Mesothelial cell of epicardium (in vitro differentiated cells): ENCODE results near the gene SMYD5. TPM values are rescaled to one million over a fixed set of nuclear protein-coding genes. Genes with fewer than 3 reads are reported as not detected.

Experiments
- DNase-seq, 2 experiments: peaks; one replicate each; pipeline ENCODE4 v3.0.0; 2021; ENCODE audit warnings: low spot score in 2 of 2; ENCODE audit not compliant: unreplicated experiment in 2 of 2
- H3K27ac Mint-ChIP-seq: 2 replicates; pipeline ENCODE4 v1.8.0; 2021; ENCODE audit warnings: mixed read lengths
- H3K27me3 Mint-ChIP-seq: 2 replicates; pipeline ENCODE4 v1.8.0; 2021; ENCODE audit warnings: low read depth, mixed read lengths
- H3K36me3 Mint-ChIP-seq: 2 replicates; pipeline ENCODE4 v1.8.0; 2021; ENCODE audit warnings: mixed read lengths
- H3K4me1 Mint-ChIP-seq: 2 replicates; pipeline ENCODE4 v1.8.0; 2021; ENCODE audit warnings: mixed read lengths
- H3K4me3 Mint-ChIP-seq: 2 replicates; pipeline ENCODE4 v1.8.0; 2021; ENCODE audit warnings: mild to moderate bottlenecking, moderate library complexity, mixed read lengths
- H3K9me3 Mint-ChIP-seq: 2 replicates; pipeline ENCODE4 v1.8.0; 2021; ENCODE audit warnings: mixed read lengths
- total RNA-seq: library from RNA; stranded (reverse); gene quantifications from 3 replicates; pipeline ENCODE4 v1.2.1, GENCODE V29; 2021
- TF ChIP-seq, protein P1 (sequence below): fragments of 200-600 bp; sonication (generic); IDR thresholded peaks from one replicate; pipeline ENCODE4 v1.5.0; 2021; ENCODE audit warnings: antibody characterized with exemption; ENCODE audit not compliant: unreplicated experiment

SMYD5 gene
- total RNA-seq, 1 donor from 2014 or later: 34.2 TPM

DNA sequence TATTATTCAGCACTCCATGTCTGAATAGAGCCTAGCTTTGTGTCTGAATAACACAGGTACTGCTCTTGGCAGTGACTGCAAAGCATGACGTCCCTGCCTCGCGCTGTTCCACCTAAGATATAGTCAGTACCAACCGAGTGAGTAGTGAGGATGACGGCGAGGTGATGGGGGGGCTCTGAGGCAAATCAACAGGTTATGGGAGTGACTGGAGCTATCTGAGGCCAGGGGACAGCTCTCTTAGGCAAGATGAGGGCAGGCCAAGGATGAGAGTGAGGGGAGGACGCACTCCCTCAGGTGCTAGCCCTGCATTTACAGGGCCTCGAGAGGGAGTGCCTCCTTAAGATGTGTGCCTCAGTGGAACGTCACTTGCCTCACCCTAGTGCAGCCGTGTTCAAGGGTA lies 39.8 kb upstream of the SMYD5 start:
- DNase-seq: no peak
- Mint-ChIP-seq H3K27ac (no peak overlapping the region), H3K36me3 (no peaks in the 10 kb centered on the region), H3K4me1 (peaks cover 12% of the 10 kb centered on the region), H3K27me3 (peaks cover 71% of the 10 kb centered on the region), H3K9me3 (no peaks in the 10 kb centered on the region), H3K4me3 (no peak overlapping the region)
- TF ChIP-seq, protein P1, sequence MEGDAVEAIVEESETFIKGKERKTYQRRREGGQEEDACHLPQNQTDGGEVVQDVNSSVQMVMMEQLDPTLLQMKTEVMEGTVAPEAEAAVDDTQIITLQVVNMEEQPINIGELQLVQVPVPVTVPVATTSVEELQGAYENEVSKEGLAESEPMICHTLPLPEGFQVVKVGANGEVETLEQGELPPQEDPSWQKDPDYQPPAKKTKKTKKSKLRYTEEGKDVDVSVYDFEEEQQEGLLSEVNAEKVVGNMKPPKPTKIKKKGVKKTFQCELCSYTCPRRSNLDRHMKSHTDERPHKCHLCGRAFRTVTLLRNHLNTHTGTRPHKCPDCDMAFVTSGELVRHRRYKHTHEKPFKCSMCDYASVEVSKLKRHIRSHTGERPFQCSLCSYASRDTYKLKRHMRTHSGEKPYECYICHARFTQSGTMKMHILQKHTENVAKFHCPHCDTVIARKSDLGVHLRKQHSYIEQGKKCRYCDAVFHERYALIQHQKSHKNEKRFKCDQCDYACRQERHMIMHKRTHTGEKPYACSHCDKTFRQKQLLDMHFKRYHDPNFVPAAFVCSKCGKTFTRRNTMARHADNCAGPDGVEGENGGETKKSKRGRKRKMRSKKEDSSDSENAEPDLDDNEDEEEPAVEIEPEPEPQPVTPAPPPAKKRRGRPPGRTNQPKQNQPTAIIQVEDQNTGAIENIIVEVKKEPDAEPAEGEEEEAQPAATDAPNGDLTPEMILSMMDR: no peak

DNA sequence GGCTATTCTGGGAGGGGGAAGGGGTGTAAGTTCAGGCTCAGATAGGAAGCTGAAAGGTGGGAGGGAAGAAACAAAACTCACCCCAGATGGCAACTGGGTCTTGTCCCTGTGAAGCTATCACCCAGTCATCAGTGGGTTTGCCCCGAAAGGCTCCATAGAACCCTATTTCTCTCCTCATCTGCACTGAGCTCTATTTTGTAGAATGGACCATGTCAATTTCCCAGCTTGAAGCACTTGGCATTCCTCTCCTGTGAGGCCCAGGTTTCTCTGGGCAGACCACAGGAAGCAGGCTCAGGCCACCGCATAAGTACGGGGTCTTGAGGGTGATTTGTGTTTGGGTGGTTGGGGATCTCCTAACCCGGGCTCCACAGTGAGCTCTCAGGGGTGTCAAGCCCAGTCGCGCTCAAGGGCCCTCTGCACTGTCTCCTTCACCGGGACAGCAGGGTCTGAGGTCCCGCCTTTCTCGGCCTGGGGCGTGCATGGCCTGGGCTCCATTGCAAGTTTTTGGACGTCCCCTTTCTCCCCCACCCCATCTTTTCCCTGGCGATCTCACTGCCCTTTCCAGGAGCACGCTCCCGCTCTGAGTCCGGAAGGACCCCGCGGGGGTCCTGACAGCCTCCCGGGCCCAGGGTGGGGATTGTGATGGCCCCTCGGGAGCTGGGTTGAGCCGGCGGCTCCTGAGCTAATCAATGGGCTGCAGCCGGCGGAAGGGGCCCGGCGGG lies 38.9 kb upstream of the SMYD5 start:
- peaks cover 79% of the 10 kb centered on the region for H3K27me3 Mint-ChIP-seq
- peak overlapping the region; percentile 47 for H3K4me3 Mint-ChIP-seq
- peaks cover 12% of the 10 kb centered on the region for H3K4me1 Mint-ChIP-seq
- H3K27ac Mint-ChIP-seq: no peak overlapping the region
- no peaks in the 10 kb centered on the region for H3K9me3 Mint-ChIP-seq
- no peaks in the 10 kb centered on the region for H3K36me3 Mint-ChIP-seq
- TF ChIP-seq, protein P1: no peak
- DNase-seq: no peak

DNA sequence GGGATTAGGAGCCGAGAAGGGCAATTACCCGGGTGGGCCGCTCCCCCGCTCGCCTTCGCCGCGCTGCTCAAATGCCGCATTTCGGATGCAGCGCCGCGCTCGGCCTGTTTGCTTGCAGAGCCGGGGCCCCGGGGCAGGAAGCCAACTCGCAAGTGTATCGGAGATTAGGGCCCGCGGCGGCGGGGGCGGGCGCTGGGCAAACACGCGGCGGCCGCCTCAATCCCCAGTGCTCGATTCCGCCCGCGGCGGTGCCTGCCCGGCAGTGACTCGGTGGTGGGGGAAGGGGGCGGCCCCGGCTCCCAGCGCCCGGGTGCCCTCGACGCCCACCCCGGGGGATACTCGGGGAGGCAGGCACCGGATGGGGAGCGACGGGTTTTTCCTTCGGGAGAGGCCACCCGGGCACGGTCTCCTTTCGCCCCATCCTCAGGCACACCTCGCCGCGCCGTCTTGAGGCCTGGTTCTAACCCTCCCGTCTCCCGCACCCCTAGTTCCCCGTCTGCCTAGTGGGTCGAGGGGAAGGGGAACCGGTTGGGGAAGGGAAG lies 38.3 kb upstream of the SMYD5 start:
- Mint-ChIP-seq H3K4me3 (peak overlapping the region; percentile 47), H3K9me3 (no peaks in the 10 kb centered on the region), H3K36me3 (no peaks in the 10 kb centered on the region), H3K27ac (no peak overlapping the region), H3K27me3 (peaks cover 86% of the 10 kb centered on the region), H3K4me1 (peaks cover 12% of the 10 kb centered on the region)
- DNase-seq: peak; percentile 65 to 79
- TF ChIP-seq, protein P1: no peak

DNA sequence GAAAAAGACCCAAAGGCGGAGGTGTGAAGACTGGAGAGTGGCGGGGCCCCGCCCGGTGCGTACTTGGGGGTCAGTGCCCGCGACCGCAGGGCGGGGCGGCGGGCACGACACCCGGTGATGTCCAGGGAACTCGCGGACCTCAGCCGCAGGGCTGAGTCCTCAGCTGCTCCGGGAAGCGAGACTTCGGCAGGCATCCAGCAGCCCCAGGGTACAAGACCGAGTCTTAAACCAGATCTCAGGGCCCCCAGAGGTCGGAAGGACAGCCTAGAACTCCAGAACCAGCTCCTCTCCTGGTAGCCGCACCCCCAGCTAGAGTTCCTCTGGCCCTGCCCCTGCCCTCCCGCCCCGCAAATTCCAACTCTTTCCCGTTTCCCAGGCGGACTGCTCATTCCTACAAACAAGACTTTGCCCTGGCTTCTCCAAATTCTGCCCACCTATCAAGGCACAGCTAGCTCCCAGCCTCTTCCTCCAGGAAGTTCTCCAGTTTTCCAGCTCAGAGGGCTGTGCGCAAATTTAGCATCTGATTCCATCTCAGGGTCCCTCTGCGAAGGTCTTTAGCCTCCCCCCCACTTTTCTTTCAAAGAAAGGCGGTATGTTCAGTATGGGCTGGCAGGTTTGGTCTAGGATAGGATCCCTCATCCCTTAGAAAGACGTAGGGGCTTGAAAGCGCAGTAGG lies 37.7 kb upstream of the SMYD5 start:
- DNase-seq: no peak
- peaks cover 92% of the 10 kb centered on the region for H3K27me3 Mint-ChIP-seq
- H3K4me1 Mint-ChIP-seq: peaks cover 12% of the 10 kb centered on the region
- H3K4me3 Mint-ChIP-seq: peak overlapping the region; percentile 76
- TF ChIP-seq, protein P1: no peak
- no peaks in the 10 kb centered on the region for H3K9me3 Mint-ChIP-seq
- no peak overlapping the region for H3K27ac Mint-ChIP-seq
- H3K36me3 Mint-ChIP-seq: no peaks in the 10 kb centered on the region

DNA sequence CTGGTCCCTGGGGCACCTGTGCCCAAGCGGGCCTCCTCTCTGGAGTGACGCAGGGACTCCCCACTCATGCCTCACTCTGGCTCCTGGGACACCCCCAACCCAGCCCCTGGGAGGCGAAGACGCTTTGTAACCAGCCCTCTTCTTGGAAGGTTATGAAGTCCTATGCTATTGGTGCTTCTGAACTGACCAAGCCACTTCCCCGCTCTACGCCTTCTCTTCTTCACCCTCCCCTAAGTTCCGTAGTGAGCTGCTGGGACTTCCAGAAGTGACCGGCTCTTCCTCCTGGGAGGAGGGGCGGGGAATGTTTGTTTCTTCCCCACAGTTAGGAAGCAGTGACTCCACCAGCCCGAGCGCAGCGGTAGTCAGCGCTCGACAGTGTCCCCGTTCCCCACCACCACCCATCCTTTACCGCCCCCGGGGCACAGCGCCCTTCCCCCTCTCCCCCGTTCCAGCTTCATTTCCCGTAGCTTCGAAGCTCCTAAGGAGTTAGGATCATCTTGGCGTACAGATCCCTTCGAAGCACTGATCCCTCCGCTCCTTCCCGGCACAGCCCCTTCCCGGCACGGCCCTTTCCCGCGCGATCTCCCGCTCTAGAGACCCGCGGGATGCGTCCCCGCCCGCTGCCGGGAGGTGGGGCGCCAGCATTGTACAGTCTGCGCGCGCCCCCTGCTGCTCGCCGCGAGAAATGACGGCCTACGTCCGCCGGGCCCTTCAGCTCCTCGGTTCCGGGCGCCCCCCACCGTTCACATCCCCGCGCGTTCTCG lies 37.0 kb upstream of the SMYD5 start:
- Mint-ChIP-seq H3K9me3 (no peaks in the 10 kb centered on the region), H3K36me3 (no peaks in the 10 kb centered on the region), H3K27ac (peak overlapping the region; percentile 22), H3K4me3 (peak overlapping the region; percentile 76), H3K27me3 (peaks cover 94% of the 10 kb centered on the region), H3K4me1 (peaks cover 12% of the 10 kb centered on the region)
- TF ChIP-seq, protein P1: peak; percentile 94
- DNase-seq: peak; percentile 88 to 96
